Vagina (tissue), 2 donors: Measurements from ENCODE around the gene DENND1C. TPM values are rescaled to one million over a fixed set of nuclear protein-coding genes. Genes with fewer than 3 reads are reported as not detected.

Experiments
- DNase-seq, 2 donors: peaks; one replicate each; pipeline ENCODE4 v3.0.0-alpha.2; 2017; ENCODE audit errors: extremely low spot score in 2 of 2
- H3K27ac ChIP-seq: fragments of 200-600 bp; sonication (generic); one replicate; pipeline ENCODE4 v1.5.1; 2019
- H3K27me3 ChIP-seq: fragments of 200-600 bp; sonication (generic); one replicate; pipeline ENCODE4 v1.5.1; 2019
- H3K36me3 ChIP-seq, 2 donors: fragments of 200-600 bp; sonication (generic); one replicate each; pipeline ENCODE4 v1.5.1; 2017 to 2019
- H3K4me1 ChIP-seq: fragments of 200-600 bp; sonication (generic); one replicate; pipeline ENCODE4 v1.5.1; 2019
- H3K4me3 ChIP-seq, 2 donors: fragments of 200-600 bp; sonication (generic); 1 replicate in 1 of 2; 2 replicates in 1 of 2; pipeline ENCODE4 v1.5.1; 2016 to 2019
- H3K9me3 ChIP-seq: fragments of 200-600 bp; sonication (generic); one replicate; pipeline ENCODE4 v1.5.1; 2019
- CTCF ChIP-seq, 3 experiments: fragments of 450-650 bp in 2 of 3; fragments of 200-600 bp in 1 of 3; sonication (generic) in 1 of 3; IDR thresholded peaks; one replicate each; pipeline ENCODE4 v1.5.1; 2017 to 2019; ENCODE audit warnings: antibody characterized with exemption in 3 of 3, mild to moderate bottlenecking in 2 of 3, moderate library complexity in 2 of 3
- POLR2A ChIP-seq, 2 donors: fragments of 450-650 bp; IDR thresholded peaks; one replicate each; pipeline ENCODE4 v1.6.1; 2017; ENCODE audit warnings: antibody characterized with exemption in 2 of 2, mild to moderate bottlenecking in 2 of 2, moderate library complexity in 2 of 2
- POLR2AphosphoS5 ChIP-seq, 2 donors: sonication (generic); formaldehyde crosslinking; IDR thresholded peaks; one replicate each; pipeline ENCODE4 v1.9.0; 2017; ENCODE audit warnings: antibody characterized with exemption in 2 of 2, mild to moderate bottlenecking in 2 of 2, low read depth in 1 of 2; ENCODE audit not compliant: insufficient read depth in 1 of 2
- intact Hi-C: fragments of 100-400 bp; cut with DNase I; formaldehyde crosslinking; loops from one replicate; pipeline ENCODE4 v1.15.1; 2023
- total RNA-seq: library from RNA; depleted of rRNA; stranded (reverse); fragments of >200 nt; gene quantifications from one replicate; pipeline ENCODE4 v1.2.3, GENCODE V29; 2016

Gene DENND1C
- total RNA-seq, 1 donor from 2014 or later: 2.9 TPM

DNA sequence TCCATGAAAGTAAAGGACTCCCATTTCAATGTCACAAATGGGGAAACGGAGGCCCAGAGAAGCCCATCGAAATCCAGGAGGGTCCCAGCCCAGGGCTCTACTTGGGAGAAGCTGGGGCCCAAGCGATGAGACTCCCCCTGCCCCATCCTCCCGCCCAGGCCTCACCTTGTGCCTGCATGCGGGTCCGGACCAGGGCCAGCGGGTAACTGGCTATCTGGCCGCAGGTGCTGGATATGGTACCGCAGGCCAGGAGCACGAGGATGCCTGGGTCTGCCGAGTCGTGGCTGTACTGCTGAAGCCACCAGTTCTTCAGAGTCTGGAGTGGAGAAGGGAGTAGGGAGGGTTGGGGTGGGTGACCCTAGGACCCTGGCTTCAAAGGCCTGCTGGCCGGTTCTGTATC is 37.6 kb downstream of the DENND1C start:
- Histone ChIP-seq H3K36me3 (no peaks in the 10 kb centered on the region), H3K4me1 (no peaks in the 10 kb centered on the region), H3K27ac (no peak overlapping the region), H3K27me3 (no peaks in the 10 kb centered on the region), H3K4me3 (no peak overlapping the region), H3K9me3 (no peaks in the 10 kb centered on the region)
- no peak for DNase-seq
- TF ChIP-seq POLR2AphosphoS5 (IDR thresholded peaks at IDR 0.05; ENCODE audit: insufficient read depth in 1 of 2, low read depth in 1 of 2): no peak
- intact Hi-C loops: no loop called here

DNA sequence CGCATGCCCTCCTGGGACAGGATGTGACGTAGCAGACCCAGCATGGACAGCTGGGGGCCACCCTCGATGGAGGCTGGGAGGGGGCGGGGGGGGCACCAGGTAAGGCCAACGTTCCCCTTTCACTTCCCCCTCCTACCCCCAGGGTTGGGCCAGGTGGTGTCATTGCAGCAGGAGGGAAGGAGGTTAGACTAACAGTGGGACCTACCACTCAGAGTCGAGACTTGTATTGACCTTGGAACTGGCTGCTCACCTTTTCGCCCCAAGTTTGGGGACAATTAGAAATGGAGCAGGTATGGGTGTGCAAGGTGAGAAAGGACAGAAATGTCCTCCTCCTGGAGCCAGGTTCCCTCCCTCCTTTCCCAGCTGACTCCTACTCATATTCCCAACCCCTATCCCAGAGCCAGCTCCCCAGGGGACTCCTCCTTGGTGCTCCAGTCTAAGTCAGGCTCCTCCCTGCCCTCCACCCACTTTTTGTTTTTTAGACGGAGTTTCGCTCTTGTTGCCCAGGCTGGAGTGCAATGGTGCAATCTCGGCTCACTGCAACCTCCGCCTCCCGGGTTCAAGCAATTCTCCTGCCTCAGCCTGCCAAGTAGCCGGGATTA is 39.4 kb downstream of the DENND1C start:
- Histone ChIP-seq H3K27ac (no peak overlapping the region), H3K27me3 (no peaks in the 10 kb centered on the region), H3K4me3 (no peak overlapping the region), H3K4me1 (no peaks in the 10 kb centered on the region), H3K9me3 (no peaks in the 10 kb centered on the region), H3K36me3 (no peaks in the 10 kb centered on the region)
- DNase-seq: no peak
- no peak for TF ChIP-seq CTCF (IDR thresholded peaks at IDR 0.05)
- no peak for TF ChIP-seq POLR2A (IDR thresholded peaks at IDR 0.05)
- TF ChIP-seq POLR2AphosphoS5 (IDR thresholded peaks at IDR 0.05; ENCODE audit: insufficient read depth in 1 of 2, low read depth in 1 of 2): no peak
- intact Hi-C loops: no loop called here

DNA sequence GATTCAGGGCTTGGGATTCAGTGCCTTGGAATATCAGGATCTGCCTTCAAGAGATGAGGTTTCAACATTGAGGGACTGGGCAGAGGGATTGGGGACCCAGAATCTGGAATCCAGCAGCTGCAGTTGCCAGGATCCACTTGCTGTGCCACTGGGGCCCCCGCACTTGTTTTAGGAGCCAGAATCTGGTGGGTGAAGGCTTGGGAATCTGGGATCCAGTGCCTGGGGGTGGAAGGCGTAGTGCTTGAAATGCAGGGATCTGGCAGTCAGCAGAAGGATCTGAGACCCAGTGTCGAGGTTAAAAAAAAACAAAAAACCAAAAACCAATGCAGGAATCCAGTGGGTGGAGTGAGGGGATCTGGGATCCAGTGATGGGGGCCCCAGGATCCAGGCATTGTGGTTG is 40.7 kb downstream of the DENND1C start:
- H3K27ac ChIP-seq: no peak overlapping the region
- intact Hi-C loops: no loop called here
- no peak overlapping the region for H3K4me3 ChIP-seq
- H3K27me3 ChIP-seq: no peaks in the 10 kb centered on the region
- H3K4me1 ChIP-seq: no peaks in the 10 kb centered on the region
- H3K36me3 ChIP-seq: no peaks in the 10 kb centered on the region
- no peaks in the 10 kb centered on the region for H3K9me3 ChIP-seq
- no peak for DNase-seq
- TF ChIP-seq POLR2A (IDR thresholded peaks at IDR 0.05) (no peak), POLR2AphosphoS5 (IDR thresholded peaks at IDR 0.05; ENCODE audit: insufficient read depth in 1 of 2, low read depth in 1 of 2) (no peak), CTCF (IDR thresholded peaks at IDR 0.05) (no peak)

DNA sequence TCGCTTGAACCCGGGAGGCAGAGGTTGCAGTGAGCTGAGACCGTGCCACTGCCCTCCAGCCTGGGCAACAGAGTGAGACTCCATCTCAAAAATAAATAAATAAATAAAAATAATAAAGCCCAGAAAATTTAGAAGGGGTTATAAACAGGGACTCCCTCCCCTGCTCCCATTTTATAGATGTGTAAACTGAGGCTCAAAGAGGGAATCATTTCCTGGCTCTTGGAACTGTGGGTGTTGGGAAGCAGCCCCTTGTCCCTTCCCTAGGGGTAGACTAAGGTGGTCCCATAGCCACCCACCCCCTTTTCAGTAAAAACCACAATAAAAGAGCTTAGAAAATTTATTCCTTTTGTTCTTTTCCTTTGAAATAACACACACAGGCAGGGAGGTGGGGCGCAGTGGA is 41.8 kb downstream of the DENND1C start:
- H3K27ac ChIP-seq: no peak overlapping the region
- intact Hi-C loops: no loop called here
- TF ChIP-seq CTCF (IDR thresholded peaks at IDR 0.05) (no peak), POLR2A (IDR thresholded peaks at IDR 0.05) (no peak), POLR2AphosphoS5 (IDR thresholded peaks at IDR 0.05; ENCODE audit: insufficient read depth in 1 of 2, low read depth in 1 of 2) (no peak)
- H3K36me3 ChIP-seq: no peaks in the 10 kb centered on the region
- H3K9me3 ChIP-seq: no peaks in the 10 kb centered on the region
- no peaks in the 10 kb centered on the region for H3K4me1 ChIP-seq
- DNase-seq: no peak
- no peak overlapping the region for H3K4me3 ChIP-seq
- no peaks in the 10 kb centered on the region for H3K27me3 ChIP-seq

DNA sequence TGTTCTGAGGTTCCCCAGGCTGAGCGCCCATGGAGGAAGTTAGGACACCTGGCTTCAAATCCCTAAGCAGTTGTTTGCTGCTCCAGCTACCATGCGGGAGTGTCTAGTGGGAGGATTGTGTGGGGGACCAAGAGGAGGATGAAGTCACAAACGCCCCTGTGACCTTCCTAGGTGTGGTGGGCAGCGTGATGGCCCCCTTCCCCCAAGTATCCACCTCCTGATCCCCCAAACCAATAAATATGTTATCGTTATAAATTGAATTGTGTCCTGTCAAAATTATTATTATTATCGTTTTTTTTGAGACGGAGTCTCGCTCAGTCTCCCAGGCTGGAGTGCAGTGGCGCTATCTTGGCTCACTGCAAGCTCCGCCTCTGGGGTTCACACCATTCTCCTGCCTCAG is 47.9 kb downstream of the DENND1C start, which contains the start of gene SLC25A41:
Gene SLC25A41, minus strand, starts transcription at position 101 of the 400 bp plus-strand sequence. Its CDS starts 70 bp downstream, at position 31.
- Histone ChIP-seq H3K36me3 (no peaks in the 10 kb centered on the region), H3K27me3 (no peaks in the 10 kb centered on the region), H3K9me3 (no peaks in the 10 kb centered on the region), H3K4me3 (no peak within 1 kb of the TSS), H3K4me1 (no peaks in the 10 kb centered on the region), H3K27ac (no peak within 1 kb of the TSS)
- TF ChIP-seq POLR2AphosphoS5 (IDR thresholded peaks at IDR 0.05; ENCODE audit: insufficient read depth in 1 of 2, low read depth in 1 of 2) (no peak), CTCF (IDR thresholded peaks at IDR 0.05) (no peak), POLR2A (IDR thresholded peaks at IDR 0.05) (no peak)
- intact Hi-C loops: no loop called here
- DNase-seq: no peak
